HL-60 (cell line): ENCODE measurements around the gene ZBTB47.

Source experiments
- GABPA ChIP-seq: IDR thresholded peaks from 2 replicates; pipeline ENCODE4 v1.6.1; 2012; ENCODE audit warnings: low read depth
- POLR2AphosphoS5 ChIP-seq: IDR thresholded peaks from 2 replicates; pipeline ENCODE4 v1.6.1; 2012; ENCODE audit warnings: low read depth
- SPI1 ChIP-seq: IDR thresholded peaks from 2 replicates; pipeline ENCODE4 v1.6.1; 2012; ENCODE audit warnings: low read depth, mild to moderate bottlenecking, borderline replicate concordance
- TF ChIP-seq, protein P1 (sequence below): IDR thresholded peaks from one replicate; pipeline ENCODE4 v1.5.1; 2011; ENCODE audit warnings: low read length, control low read depth, inconsistent platforms; ENCODE audit not compliant: insufficient read depth
- TF ChIP-seq, protein P2 (sequence below): IDR thresholded peaks from 2 replicates; pipeline ENCODE4 v1.6.1; 2012; ENCODE audit warnings: low read depth; ENCODE audit not compliant: insufficient replicate concordance

DNA sequence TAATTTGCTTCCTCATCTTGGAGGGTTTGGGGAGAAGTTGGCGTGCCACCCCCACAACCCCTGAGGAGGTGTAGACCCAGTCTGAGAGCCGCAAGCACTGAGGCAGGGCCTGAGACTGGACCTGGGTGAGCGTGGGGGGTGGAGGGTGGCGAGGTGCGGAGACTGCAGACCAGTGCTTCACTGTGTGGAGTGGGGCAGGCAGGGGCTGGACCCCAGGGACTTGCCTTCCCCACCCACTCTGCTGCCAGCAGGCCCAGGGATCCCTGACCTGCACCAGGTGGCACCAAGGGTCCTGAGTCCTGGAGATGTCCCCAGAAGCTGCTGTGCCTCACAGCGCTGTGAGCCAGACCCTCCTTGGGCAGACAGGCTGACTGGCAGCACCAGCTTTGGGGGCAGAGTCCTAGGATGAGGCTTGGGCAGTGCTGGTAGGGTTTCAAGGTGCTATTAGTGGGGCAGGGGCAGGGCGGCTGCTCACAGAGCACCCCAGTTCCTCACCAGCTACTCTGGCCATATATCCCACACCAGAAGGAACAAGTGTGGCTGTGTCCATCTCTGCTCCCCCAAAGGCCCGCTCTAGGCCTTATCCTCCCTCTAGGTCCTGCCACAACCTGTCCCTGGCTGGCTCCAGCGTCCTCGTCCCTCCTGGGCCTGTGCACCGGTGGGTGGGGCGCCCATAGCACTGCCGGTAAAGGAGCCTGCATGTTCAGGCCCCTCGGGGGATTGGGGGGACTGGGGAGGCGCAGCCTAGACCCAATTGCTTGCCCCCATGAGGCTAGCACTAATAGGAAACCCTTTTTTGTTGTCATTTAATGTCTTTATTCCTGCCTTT, 11.8 kb downstream of the ZBTB47 start:
- TF ChIP-seq, protein P1, sequence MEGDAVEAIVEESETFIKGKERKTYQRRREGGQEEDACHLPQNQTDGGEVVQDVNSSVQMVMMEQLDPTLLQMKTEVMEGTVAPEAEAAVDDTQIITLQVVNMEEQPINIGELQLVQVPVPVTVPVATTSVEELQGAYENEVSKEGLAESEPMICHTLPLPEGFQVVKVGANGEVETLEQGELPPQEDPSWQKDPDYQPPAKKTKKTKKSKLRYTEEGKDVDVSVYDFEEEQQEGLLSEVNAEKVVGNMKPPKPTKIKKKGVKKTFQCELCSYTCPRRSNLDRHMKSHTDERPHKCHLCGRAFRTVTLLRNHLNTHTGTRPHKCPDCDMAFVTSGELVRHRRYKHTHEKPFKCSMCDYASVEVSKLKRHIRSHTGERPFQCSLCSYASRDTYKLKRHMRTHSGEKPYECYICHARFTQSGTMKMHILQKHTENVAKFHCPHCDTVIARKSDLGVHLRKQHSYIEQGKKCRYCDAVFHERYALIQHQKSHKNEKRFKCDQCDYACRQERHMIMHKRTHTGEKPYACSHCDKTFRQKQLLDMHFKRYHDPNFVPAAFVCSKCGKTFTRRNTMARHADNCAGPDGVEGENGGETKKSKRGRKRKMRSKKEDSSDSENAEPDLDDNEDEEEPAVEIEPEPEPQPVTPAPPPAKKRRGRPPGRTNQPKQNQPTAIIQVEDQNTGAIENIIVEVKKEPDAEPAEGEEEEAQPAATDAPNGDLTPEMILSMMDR, result no peak
- TF ChIP-seq POLR2AphosphoS5 (no peak), GABPA (no peak), SPI1 (no peak)
- TF ChIP-seq, protein P2, sequence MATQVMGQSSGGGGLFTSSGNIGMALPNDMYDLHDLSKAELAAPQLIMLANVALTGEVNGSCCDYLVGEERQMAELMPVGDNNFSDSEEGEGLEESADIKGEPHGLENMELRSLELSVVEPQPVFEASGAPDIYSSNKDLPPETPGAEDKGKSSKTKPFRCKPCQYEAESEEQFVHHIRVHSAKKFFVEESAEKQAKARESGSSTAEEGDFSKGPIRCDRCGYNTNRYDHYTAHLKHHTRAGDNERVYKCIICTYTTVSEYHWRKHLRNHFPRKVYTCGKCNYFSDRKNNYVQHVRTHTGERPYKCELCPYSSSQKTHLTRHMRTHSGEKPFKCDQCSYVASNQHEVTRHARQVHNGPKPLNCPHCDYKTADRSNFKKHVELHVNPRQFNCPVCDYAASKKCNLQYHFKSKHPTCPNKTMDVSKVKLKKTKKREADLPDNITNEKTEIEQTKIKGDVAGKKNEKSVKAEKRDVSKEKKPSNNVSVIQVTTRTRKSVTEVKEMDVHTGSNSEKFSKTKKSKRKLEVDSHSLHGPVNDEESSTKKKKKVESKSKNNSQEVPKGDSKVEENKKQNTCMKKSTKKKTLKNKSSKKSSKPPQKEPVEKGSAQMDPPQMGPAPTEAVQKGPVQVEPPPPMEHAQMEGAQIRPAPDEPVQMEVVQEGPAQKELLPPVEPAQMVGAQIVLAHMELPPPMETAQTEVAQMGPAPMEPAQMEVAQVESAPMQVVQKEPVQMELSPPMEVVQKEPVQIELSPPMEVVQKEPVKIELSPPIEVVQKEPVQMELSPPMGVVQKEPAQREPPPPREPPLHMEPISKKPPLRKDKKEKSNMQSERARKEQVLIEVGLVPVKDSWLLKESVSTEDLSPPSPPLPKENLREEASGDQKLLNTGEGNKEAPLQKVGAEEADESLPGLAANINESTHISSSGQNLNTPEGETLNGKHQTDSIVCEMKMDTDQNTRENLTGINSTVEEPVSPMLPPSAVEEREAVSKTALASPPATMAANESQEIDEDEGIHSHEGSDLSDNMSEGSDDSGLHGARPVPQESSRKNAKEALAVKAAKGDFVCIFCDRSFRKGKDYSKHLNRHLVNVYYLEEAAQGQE, result no peak
